ENCODE data around the gene MC3R.

The MC3R gene

GRCh38 chr20:56228021-56228420 lies 20.5 kb upstream of the MC3R start:
- no peaks in the 10 kb centered on the region for H3K4me1 ChIP-seq (ENCODE audit: control insufficient read depth in 2 of 2, insufficient read depth in 1 of 2, low read depth in 1 of 2, low read length in 2 of 2)
- no peak overlapping the region for H2BK15ac ChIP-seq (ENCODE audit: low read length)
- H3K4me3 ChIP-seq (ENCODE audit: low read length in 2 of 2), result no peak overlapping the region
- H3K4me2 ChIP-seq (ENCODE audit: insufficient read depth, low read length, poor library complexity, severe bottlenecking), result no peak overlapping the region
- no peak overlapping the region for H4K91ac ChIP-seq (ENCODE audit: low read depth, low read length, poor library complexity)
- H2BK12ac ChIP-seq (ENCODE audit: low read length), result no peak overlapping the region
- no peak for DNase-seq (ENCODE audit: low spot score)
- no peak overlapping the region for H2BK5ac ChIP-seq (ENCODE audit: low read length)
- no peak overlapping the region for H3K14ac ChIP-seq (ENCODE audit: low read length)
- H2AK5ac ChIP-seq (ENCODE audit: low read depth, low read length), result no peak overlapping the region
- WGBS, 2 donors (ENCODE audit: extremely low coverage in 2 of 2, insufficient read length in 2 of 2, insufficient replicate concordance in 1 of 2), result no CpG with 5 or more reads among the region's 3 CpGs
- no peak overlapping the region for H3K4ac ChIP-seq (ENCODE audit: low read length)
- H3K27me3 ChIP-seq (ENCODE audit: control insufficient read depth in 3 of 3, insufficient read depth in 3 of 3, low read depth in 1 of 3, low read length in 3 of 3), result no peaks in the 10 kb centered on the region
- H3K27ac ChIP-seq (replicated peaks; ENCODE audit: low read length), result no peak overlapping the region
- H3K9me3 ChIP-seq (replicated peaks in 1 of 2; ENCODE audit: control insufficient read depth in 2 of 2, insufficient read depth in 1 of 2, low read depth in 1 of 2, low read length in 2 of 2), result peaks cover 0 to 5% of the 10 kb centered on the region in 2 donors
- H3K9ac ChIP-seq (ENCODE audit: low read depth, low read length, poor library complexity), result no peak overlapping the region
- H3K18ac ChIP-seq (ENCODE audit: low read length), result no peak overlapping the region
- H4K8ac ChIP-seq (ENCODE audit: low read depth, low read length), result no peak overlapping the region
- no peak overlapping the region for H2BK120ac ChIP-seq (ENCODE audit: low read depth, low read length)
- H3K79me1 ChIP-seq (ENCODE audit: low read depth, low read length), result no peaks in the 10 kb centered on the region
- H3K36me3 ChIP-seq (replicated peaks in 1 of 2; ENCODE audit: control insufficient read depth in 2 of 2, insufficient read depth in 2 of 2, low read length in 2 of 2), result no peaks in the 10 kb centered on the region
- H3K23ac ChIP-seq (ENCODE audit: low read depth, low read length, poor library complexity), result no peak overlapping the region
- no peak overlapping the region for H2AFZ ChIP-seq (ENCODE audit: low read length)

- H2BK5ac ChIP-seq (ENCODE audit: low read length), result no peak overlapping the region
- no peak overlapping the region for H3K4me3 ChIP-seq (ENCODE audit: low read length in 2 of 2)
- no peak overlapping the region for H2AFZ ChIP-seq (ENCODE audit: low read length)
- H3K14ac ChIP-seq (ENCODE audit: low read length), result no peak overlapping the region
- no peak for DNase-seq (ENCODE audit: low spot score)
- no peaks in the 10 kb centered on the region for H3K79me1 ChIP-seq (ENCODE audit: low read depth, low read length)
- no peak overlapping the region for H3K4ac ChIP-seq (ENCODE audit: low read length)
- no peak overlapping the region for H3K23ac ChIP-seq (ENCODE audit: low read depth, low read length, poor library complexity)
- no peak overlapping the region for H2BK120ac ChIP-seq (ENCODE audit: low read depth, low read length)
- H2BK15ac ChIP-seq (ENCODE audit: low read length), result no peak overlapping the region
- no peaks in the 10 kb centered on the region for H3K36me3 ChIP-seq (replicated peaks in 1 of 2; ENCODE audit: control insufficient read depth in 2 of 2, insufficient read depth in 2 of 2, low read length in 2 of 2)
- H3K4me1 ChIP-seq (ENCODE audit: control insufficient read depth in 2 of 2, insufficient read depth in 1 of 2, low read depth in 1 of 2, low read length in 2 of 2), result no peaks in the 10 kb centered on the region
- H2BK12ac ChIP-seq (ENCODE audit: low read length), result no peak overlapping the region
- no peak overlapping the region for H3K4me2 ChIP-seq (ENCODE audit: insufficient read depth, low read length, poor library complexity, severe bottlenecking)
- H3K27me3 ChIP-seq (ENCODE audit: control insufficient read depth in 3 of 3, insufficient read depth in 3 of 3, low read depth in 1 of 3, low read length in 3 of 3), result no peaks in the 10 kb centered on the region
- no peak overlapping the region for H3K27ac ChIP-seq (replicated peaks; ENCODE audit: low read length)
- peaks cover 0 to 5% of the 10 kb centered on the region in 2 donors for H3K9me3 ChIP-seq (replicated peaks in 1 of 2; ENCODE audit: control insufficient read depth in 2 of 2, insufficient read depth in 1 of 2, low read depth in 1 of 2, low read length in 2 of 2)
- H3K9ac ChIP-seq (ENCODE audit: low read depth, low read length, poor library complexity), result no peak overlapping the region
- H4K91ac ChIP-seq (ENCODE audit: low read depth, low read length, poor library complexity), result no peak overlapping the region
- H3K18ac ChIP-seq (ENCODE audit: low read length), result no peak overlapping the region
- no peak overlapping the region for H2AK5ac ChIP-seq (ENCODE audit: low read depth, low read length)
- no peak overlapping the region for H4K8ac ChIP-seq (ENCODE audit: low read depth, low read length)
These were observed 18.7 kb upstream of the MC3R start for GRCh38 chr20:56229812-56230211.

GRCh38 chr20:56234110-56234509 lies 14.4 kb upstream of the MC3R start:
- H3K9me3 ChIP-seq (replicated peaks in 1 of 2; ENCODE audit: control insufficient read depth in 2 of 2, insufficient read depth in 1 of 2, low read depth in 1 of 2, low read length in 2 of 2), result peaks cover 0 to 7% of the 10 kb centered on the region in 2 donors
- H3K27ac ChIP-seq (replicated peaks; ENCODE audit: low read length), result no peak overlapping the region
- no peaks in the 10 kb centered on the region for H3K79me1 ChIP-seq (ENCODE audit: low read depth, low read length)
- DNase-seq (ENCODE audit: low spot score), result no peak
- H2BK15ac ChIP-seq (ENCODE audit: low read length), result no peak overlapping the region
- no peak overlapping the region for H3K4me2 ChIP-seq (ENCODE audit: insufficient read depth, low read length, poor library complexity, severe bottlenecking)
- no peak overlapping the region for H3K18ac ChIP-seq (ENCODE audit: low read length)
- H3K27me3 ChIP-seq (ENCODE audit: control insufficient read depth in 3 of 3, insufficient read depth in 3 of 3, low read depth in 1 of 3, low read length in 3 of 3), result no peaks in the 10 kb centered on the region
- no peak overlapping the region for H2BK5ac ChIP-seq (ENCODE audit: low read length)
- no peak overlapping the region for H4K91ac ChIP-seq (ENCODE audit: low read depth, low read length, poor library complexity)
- no peak overlapping the region for H3K4me3 ChIP-seq (ENCODE audit: low read length in 2 of 2)
- H3K4ac ChIP-seq (ENCODE audit: low read length), result no peak overlapping the region
- H3K36me3 ChIP-seq (replicated peaks in 1 of 2; ENCODE audit: control insufficient read depth in 2 of 2, insufficient read depth in 2 of 2, low read length in 2 of 2), result no peaks in the 10 kb centered on the region
- H3K4me1 ChIP-seq (ENCODE audit: control insufficient read depth in 2 of 2, insufficient read depth in 1 of 2, low read depth in 1 of 2, low read length in 2 of 2), result no peaks in the 10 kb centered on the region
- H3K9ac ChIP-seq (ENCODE audit: low read depth, low read length, poor library complexity), result no peak overlapping the region
- H2BK12ac ChIP-seq (ENCODE audit: low read length), result no peak overlapping the region
- H4K8ac ChIP-seq (ENCODE audit: low read depth, low read length), result no peak overlapping the region
- H2AK5ac ChIP-seq (ENCODE audit: low read depth, low read length), result no peak overlapping the region
- no CpG with 5 or more reads among the region's 3 CpGs for WGBS, 2 donors (ENCODE audit: extremely low coverage in 2 of 2, insufficient read length in 2 of 2, insufficient replicate concordance in 1 of 2)
- H2BK120ac ChIP-seq (ENCODE audit: low read depth, low read length), result no peak overlapping the region
- H3K23ac ChIP-seq (ENCODE audit: low read depth, low read length, poor library complexity), result no peak overlapping the region
- no peak overlapping the region for H2AFZ ChIP-seq (ENCODE audit: low read length)
- H3K14ac ChIP-seq (ENCODE audit: low read length), result no peak overlapping the region

GRCh38 chr20:56237335-56237734 lies 11.2 kb upstream of the MC3R start:
- Histone ChIP-seq H3K4me1 (ENCODE audit: control insufficient read depth in 2 of 2, insufficient read depth in 1 of 2, low read depth in 1 of 2, low read length in 2 of 2) (no peaks in the 10 kb centered on the region), H3K9me3 (replicated peaks in 1 of 2; ENCODE audit: control insufficient read depth in 2 of 2, insufficient read depth in 1 of 2, low read depth in 1 of 2, low read length in 2 of 2) (peaks cover 0 to 7% of the 10 kb centered on the region in 2 donors), H3K14ac (ENCODE audit: low read length) (no peak overlapping the region), H2BK12ac (ENCODE audit: low read length) (no peak overlapping the region), H3K9ac (ENCODE audit: low read depth, low read length, poor library complexity) (no peak overlapping the region), H2BK5ac (ENCODE audit: low read length) (no peak overlapping the region), H3K4me2 (ENCODE audit: insufficient read depth, low read length, poor library complexity, severe bottlenecking) (no peak overlapping the region), H4K91ac (ENCODE audit: low read depth, low read length, poor library complexity) (no peak overlapping the region), H4K8ac (ENCODE audit: low read depth, low read length) (no peak overlapping the region), H3K27ac (replicated peaks; ENCODE audit: low read length) (no peak overlapping the region), H3K4ac (ENCODE audit: low read length) (no peak overlapping the region), H2AFZ (ENCODE audit: low read length) (no peak overlapping the region), H2BK120ac (ENCODE audit: low read depth, low read length) (no peak overlapping the region), H3K18ac (ENCODE audit: low read length) (no peak overlapping the region), H3K23ac (ENCODE audit: low read depth, low read length, poor library complexity) (no peak overlapping the region), H3K4me3 (ENCODE audit: low read length in 2 of 2) (no peak overlapping the region), H2BK15ac (ENCODE audit: low read length) (no peak overlapping the region), H3K27me3 (ENCODE audit: control insufficient read depth in 3 of 3, insufficient read depth in 3 of 3, low read depth in 1 of 3, low read length in 3 of 3) (no peaks in the 10 kb centered on the region), H3K36me3 (replicated peaks in 1 of 2; ENCODE audit: control insufficient read depth in 2 of 2, insufficient read depth in 2 of 2, low read length in 2 of 2) (no peaks in the 10 kb centered on the region), H2AK5ac (ENCODE audit: low read depth, low read length) (no peak overlapping the region), H3K79me1 (ENCODE audit: low read depth, low read length) (no peaks in the 10 kb centered on the region)
- DNase-seq (ENCODE audit: low spot score), result no peak
